ENCODE data around the gene CMSS1.
A peak's percentile ranks its signal among the peaks of the same experiment; 100 is the strongest.

The CMSS1 gene

DNA sequence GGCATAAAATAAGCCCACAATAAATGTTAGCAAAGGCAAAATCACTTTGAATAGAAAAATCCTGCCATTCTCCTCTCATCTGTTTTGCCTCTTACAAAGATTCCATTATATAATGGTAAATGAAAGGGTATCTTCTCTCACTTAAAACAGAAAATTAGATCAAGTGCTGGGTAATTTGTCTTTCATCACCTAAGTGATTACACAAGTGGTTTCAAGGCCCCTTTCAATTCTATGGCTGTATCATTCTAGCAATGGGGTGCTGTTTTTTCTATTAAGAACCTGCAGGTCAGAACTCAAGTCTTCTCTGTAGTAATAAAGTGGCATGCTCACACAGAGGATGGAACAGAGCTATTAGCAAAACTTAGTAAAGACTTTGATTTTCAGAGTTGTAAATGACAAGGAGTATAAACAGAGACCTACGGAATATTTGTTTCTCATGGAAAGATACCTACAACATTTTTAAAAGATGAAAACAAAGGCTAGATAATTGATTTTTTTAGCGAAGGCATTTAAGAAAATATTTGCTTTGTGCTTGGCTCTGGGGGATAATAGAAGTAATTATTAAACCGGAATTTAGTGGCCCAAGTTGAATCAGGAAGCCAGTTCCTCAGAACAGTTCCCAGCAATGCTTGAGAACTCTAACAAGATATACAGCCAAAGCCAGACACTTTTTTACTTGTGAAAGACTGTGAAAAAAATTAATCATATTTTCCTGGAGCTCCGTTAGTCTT, 137.4 kb downstream of the CMSS1 start:
- H3K27me3 ChIP-seq (replicated peaks in 2 of 5; ENCODE audit: control insufficient read depth in 4 of 5, insufficient read depth in 5 of 5, low read length in 4 of 5), result no peaks in the 10 kb centered on the region
- WGBS (ENCODE audit: insufficient coverage), result no CpG with 5 or more reads among the region's 4 CpGs
- no peaks in the 10 kb centered on the region for H3K36me3 ChIP-seq (ENCODE audit: control insufficient read depth in 4 of 4, insufficient read depth in 4 of 4, low read length in 3 of 4)
- CTCF ChIA-PET, result interaction anchor here (1.1 kb wide), 1 partner anchor 9 kb away, joined by 4 read pairs; no protein-coding TSS in a partner anchor
- POLR2A ChIA-PET, result no interaction called here
- no peaks in the 10 kb centered on the region for H3K9me3 ChIP-seq (ENCODE audit: control extremely low read depth in 1 of 5, control insufficient read depth in 4 of 5, insufficient read depth in 2 of 5, low read depth in 1 of 5, low read length in 4 of 5)
- no peak overlapping the region for H3K27ac ChIP-seq (ENCODE audit: insufficient read depth in 1 of 2, low read depth in 1 of 2, low read length in 2 of 2, poor library complexity in 1 of 2, severe bottlenecking in 2 of 2)
- H3K4me1 ChIP-seq (ENCODE audit: control extremely low read depth in 1 of 4, control insufficient read depth in 4 of 4, insufficient read depth in 4 of 4, low read length in 3 of 4), result peaks cover 0 to 22% (median 0%) of the 10 kb centered on the region in 4 experiments
- no peak for DNase-seq
- H3K4me3 ChIP-seq (ENCODE audit: control insufficient read depth in 1 of 7, extremely low read depth in 1 of 7, insufficient read depth in 4 of 7, low read depth in 2 of 7, low read length in 6 of 7), result no peak overlapping the region

DNA sequence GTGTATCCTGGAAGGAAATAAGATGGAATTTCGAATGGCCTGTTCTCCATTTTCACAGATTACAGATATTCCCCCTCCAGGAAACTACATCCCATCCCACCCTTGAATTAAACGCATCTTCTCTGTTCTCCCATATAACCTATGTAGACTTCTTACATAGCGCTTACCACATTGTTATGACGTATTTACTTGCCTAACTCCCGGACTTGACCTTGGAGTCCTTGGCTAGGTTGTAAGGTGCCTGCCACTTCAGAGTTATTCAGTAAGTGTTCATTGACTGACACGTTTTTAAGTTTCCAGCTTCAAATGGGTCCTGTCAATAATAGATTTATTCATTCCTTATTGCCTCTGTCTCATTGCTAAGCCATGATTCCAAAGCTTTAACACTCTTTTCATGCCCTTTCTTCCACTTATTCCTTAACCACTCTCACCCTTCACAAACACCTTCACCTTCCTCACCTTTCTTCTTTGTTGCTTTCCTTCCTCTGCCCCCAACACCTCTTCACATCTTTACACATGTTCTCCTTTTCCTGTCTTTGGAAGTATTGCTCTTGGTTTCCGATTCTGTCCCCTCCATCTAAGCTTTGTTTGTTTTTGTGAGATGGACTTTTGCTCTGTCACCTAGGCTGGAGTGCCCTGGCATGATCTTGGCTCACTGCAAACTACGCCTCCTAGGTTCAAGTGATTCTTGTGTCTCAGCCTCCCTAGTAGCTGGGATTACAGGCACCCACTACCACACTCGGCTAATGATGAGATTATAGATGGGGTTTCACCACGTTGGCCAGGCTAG, 138.3 kb downstream of the CMSS1 start:
- CTCF ChIA-PET, result interaction anchor here (1.0 to 1.2 kb wide), 3 partner anchors 10 to 113 kb away, joined by 3 to 4 read pairs (median 3); no protein-coding TSS in a partner anchor
- POLR2A ChIA-PET, result no interaction called here
- no peaks in the 10 kb centered on the region for H3K36me3 ChIP-seq (ENCODE audit: control insufficient read depth in 4 of 4, insufficient read depth in 4 of 4, low read length in 3 of 4)

DNA sequence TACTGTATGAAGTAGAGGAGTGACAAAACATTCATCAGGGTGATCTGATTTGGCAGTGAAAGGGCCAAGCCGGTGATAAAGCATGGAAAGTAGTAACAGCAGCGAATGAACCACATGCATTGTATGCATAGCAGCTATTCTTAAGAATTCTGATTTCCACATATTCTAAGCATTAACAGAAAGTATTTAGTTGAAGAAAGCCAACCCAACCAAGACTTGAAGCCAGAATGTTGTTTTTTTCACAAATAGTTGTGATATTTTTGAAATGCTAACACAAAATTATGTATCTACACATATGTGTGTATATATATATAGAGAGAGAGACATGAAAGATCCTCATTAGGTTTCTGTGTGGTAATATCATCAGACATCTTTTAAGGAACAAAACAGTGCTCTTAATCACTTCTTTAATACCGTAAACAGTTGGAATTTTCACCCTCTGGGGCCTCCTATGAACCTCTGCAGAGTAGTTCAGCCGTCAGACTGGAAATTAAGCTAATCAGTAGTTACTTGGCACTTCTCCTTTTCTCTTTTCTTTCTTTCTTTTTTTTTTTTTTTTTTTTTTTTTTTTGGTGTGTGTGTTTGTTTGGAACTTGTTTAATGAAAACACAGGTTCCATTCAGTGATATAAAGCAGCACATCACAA, 139.6 kb downstream of the CMSS1 start:
- no peak overlapping the region for H3K27ac ChIP-seq (ENCODE audit: insufficient read depth in 1 of 2, low read depth in 1 of 2, low read length in 2 of 2, poor library complexity in 1 of 2, severe bottlenecking in 2 of 2)
- CTCF ChIA-PET, result interaction anchor here (0.6 to 1.2 kb wide), 4 partner anchors 10 to 279 kb away, joined by 3 read pairs; no protein-coding TSS in a partner anchor
- H3K9me3 ChIP-seq (ENCODE audit: control extremely low read depth in 1 of 5, control insufficient read depth in 4 of 5, insufficient read depth in 2 of 5, low read depth in 1 of 5, low read length in 4 of 5), result no peaks in the 10 kb centered on the region
- H3K4me3 ChIP-seq (ENCODE audit: control insufficient read depth in 1 of 7, extremely low read depth in 1 of 7, insufficient read depth in 4 of 7, low read depth in 2 of 7, low read length in 6 of 7), result no peak overlapping the region
- peaks cover 0 to 19% (median 0%) of the 10 kb centered on the region in 4 experiments for H3K4me1 ChIP-seq (ENCODE audit: control extremely low read depth in 1 of 4, control insufficient read depth in 4 of 4, insufficient read depth in 4 of 4, low read length in 3 of 4)
- WGBS (ENCODE audit: insufficient coverage), result 67% methylated on average over 1 of the region's 4 CpGs
- H3K27me3 ChIP-seq (replicated peaks in 2 of 5; ENCODE audit: control insufficient read depth in 4 of 5, insufficient read depth in 5 of 5, low read length in 4 of 5), result no peaks in the 10 kb centered on the region
- H3K36me3 ChIP-seq (ENCODE audit: control insufficient read depth in 4 of 4, insufficient read depth in 4 of 4, low read length in 3 of 4), result no peaks in the 10 kb centered on the region
- POLR2A ChIA-PET, result no interaction called here
- DNase-seq, result peak; percentile 1 to 54 (median 46)

More for the DNA sequence above, 138.3 kb downstream of the CMSS1 start:
- WGBS (ENCODE audit: insufficient coverage), result 94% methylated on average over 8 of the region's 10 CpGs
- Histone ChIP-seq H3K27ac (ENCODE audit: insufficient read depth in 1 of 2, low read depth in 1 of 2, low read length in 2 of 2, poor library complexity in 1 of 2, severe bottlenecking in 2 of 2) (no peak overlapping the region), H3K4me3 (ENCODE audit: control insufficient read depth in 1 of 7, extremely low read depth in 1 of 7, insufficient read depth in 4 of 7, low read depth in 2 of 7, low read length in 6 of 7) (no peak overlapping the region), H3K27me3 (replicated peaks in 2 of 5; ENCODE audit: control insufficient read depth in 4 of 5, insufficient read depth in 5 of 5, low read length in 4 of 5) (no peaks in the 10 kb centered on the region), H3K4me1 (ENCODE audit: control extremely low read depth in 1 of 4, control insufficient read depth in 4 of 4, insufficient read depth in 4 of 4, low read length in 3 of 4) (peaks cover 0 to 17% (median 0%) of the 10 kb centered on the region in 4 experiments), H3K9me3 (ENCODE audit: control extremely low read depth in 1 of 5, control insufficient read depth in 4 of 5, insufficient read depth in 2 of 5, low read depth in 1 of 5, low read length in 4 of 5) (no peaks in the 10 kb centered on the region)
- DNase-seq, result no peak

DNA sequence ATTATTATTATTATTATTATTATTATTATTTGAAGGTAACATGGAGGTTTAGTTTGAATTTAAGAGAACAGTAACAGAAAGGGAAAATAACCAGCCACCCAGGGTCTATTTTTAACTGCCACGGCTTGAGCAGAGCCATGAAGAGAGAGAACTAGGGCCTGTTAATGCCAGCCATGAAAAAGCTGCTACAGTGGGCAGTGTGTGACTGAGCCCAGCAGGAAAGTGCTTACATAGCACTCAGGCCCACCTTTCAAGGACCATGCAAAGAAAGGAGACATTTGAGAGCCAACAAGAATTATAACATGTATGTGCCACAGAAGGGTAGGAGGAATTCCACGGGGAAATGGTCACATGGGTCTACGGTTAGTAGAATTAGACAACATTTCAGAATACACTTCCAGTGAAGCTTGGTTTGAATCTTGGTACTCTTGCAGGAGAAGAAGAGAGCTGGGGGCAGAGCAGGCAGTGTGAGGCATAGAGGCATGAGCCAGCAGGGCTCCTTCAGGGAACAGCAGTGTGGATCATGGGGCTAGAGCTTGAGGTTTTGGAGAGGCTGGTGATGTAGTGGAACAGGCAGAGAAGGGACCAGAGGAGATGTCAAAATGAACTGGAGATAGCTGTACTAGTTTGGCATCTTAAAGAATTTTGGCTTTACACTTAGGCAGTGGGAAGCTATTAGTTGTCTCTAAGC, 140.7 kb downstream of the CMSS1 start:
- H3K27me3 ChIP-seq (replicated peaks in 2 of 5; ENCODE audit: control insufficient read depth in 4 of 5, insufficient read depth in 5 of 5, low read length in 4 of 5), result no peaks in the 10 kb centered on the region
- 100% methylated on average over 3 of the region's 3 CpGs for WGBS (ENCODE audit: insufficient coverage)
- DNase-seq, result no peak
- H3K27ac ChIP-seq (ENCODE audit: insufficient read depth in 1 of 2, low read depth in 1 of 2, low read length in 2 of 2, poor library complexity in 1 of 2, severe bottlenecking in 2 of 2), result no peak overlapping the region
- ChIA-PET POLR2A (no interaction called here), CTCF (no interaction called here)
- no peak overlapping the region for H3K4me3 ChIP-seq (ENCODE audit: control insufficient read depth in 1 of 7, extremely low read depth in 1 of 7, insufficient read depth in 4 of 7, low read depth in 2 of 7, low read length in 6 of 7)
- H3K36me3 ChIP-seq (ENCODE audit: control insufficient read depth in 4 of 4, insufficient read depth in 4 of 4, low read length in 3 of 4), result no peaks in the 10 kb centered on the region
- H3K4me1 ChIP-seq (ENCODE audit: control extremely low read depth in 1 of 4, control insufficient read depth in 4 of 4, insufficient read depth in 4 of 4, low read length in 3 of 4), result peaks cover 0 to 19% (median 0%) of the 10 kb centered on the region in 4 experiments
- no peaks in the 10 kb centered on the region for H3K9me3 ChIP-seq (ENCODE audit: control extremely low read depth in 1 of 5, control insufficient read depth in 4 of 5, insufficient read depth in 2 of 5, low read depth in 1 of 5, low read length in 4 of 5)

DNA sequence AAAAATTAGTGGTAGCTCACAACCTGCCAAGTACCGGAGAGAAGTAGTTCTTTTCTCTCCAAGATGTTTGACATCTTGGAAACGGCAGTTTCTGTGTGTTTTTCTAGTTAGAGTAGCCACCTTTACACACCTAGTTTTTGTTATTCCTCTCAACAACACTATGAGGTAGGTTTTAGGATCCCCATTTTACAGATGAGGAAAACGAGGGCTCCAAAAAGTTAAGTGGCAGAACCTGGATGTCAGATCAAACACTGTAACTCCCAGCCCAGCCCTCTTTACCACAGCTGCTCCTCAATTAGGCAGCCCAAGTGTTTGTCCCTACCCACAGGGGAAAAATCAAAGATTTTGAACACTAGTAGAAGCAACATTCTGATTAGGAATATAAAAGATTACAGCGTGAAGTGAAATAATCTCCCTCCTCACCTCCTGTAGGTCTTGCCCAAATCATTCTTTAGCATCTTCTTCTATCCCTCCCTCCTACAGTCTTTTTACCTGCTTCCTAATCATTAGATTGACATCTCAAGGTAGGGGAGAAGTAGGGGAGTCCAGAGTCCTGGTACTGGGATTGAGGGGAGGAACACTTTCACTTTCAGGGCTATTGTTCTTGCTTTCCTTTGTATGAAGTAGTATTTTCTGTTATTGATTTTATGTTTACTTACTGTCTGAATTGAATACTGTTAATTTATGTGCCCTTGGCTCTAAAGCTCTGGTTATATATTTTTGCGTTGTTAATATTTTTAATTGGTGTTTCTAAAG, 142.6 kb downstream of the CMSS1 start:
- Histone ChIP-seq H3K36me3 (ENCODE audit: control insufficient read depth in 4 of 4, insufficient read depth in 4 of 4, low read length in 3 of 4) (no peaks in the 10 kb centered on the region), H3K4me3 (ENCODE audit: control insufficient read depth in 1 of 7, extremely low read depth in 1 of 7, insufficient read depth in 4 of 7, low read depth in 2 of 7, low read length in 6 of 7) (no peak overlapping the region), H3K27me3 (replicated peaks in 2 of 5; ENCODE audit: control insufficient read depth in 4 of 5, insufficient read depth in 5 of 5, low read length in 4 of 5) (no peaks in the 10 kb centered on the region), H3K4me1 (ENCODE audit: control extremely low read depth in 1 of 4, control insufficient read depth in 4 of 4, insufficient read depth in 4 of 4, low read length in 3 of 4) (peaks cover 0 to 11% (median 0%) of the 10 kb centered on the region in 4 experiments), H3K9me3 (ENCODE audit: control extremely low read depth in 1 of 5, control insufficient read depth in 4 of 5, insufficient read depth in 2 of 5, low read depth in 1 of 5, low read length in 4 of 5) (no peaks in the 10 kb centered on the region), H3K27ac (ENCODE audit: insufficient read depth in 1 of 2, low read depth in 1 of 2, low read length in 2 of 2, poor library complexity in 1 of 2, severe bottlenecking in 2 of 2) (no peak overlapping the region)
- no peak for DNase-seq
- WGBS (ENCODE audit: insufficient coverage), result 67% methylated on average over 3 of the region's 5 CpGs
- ChIA-PET CTCF (no interaction called here), POLR2A (no interaction called here)

DNA sequence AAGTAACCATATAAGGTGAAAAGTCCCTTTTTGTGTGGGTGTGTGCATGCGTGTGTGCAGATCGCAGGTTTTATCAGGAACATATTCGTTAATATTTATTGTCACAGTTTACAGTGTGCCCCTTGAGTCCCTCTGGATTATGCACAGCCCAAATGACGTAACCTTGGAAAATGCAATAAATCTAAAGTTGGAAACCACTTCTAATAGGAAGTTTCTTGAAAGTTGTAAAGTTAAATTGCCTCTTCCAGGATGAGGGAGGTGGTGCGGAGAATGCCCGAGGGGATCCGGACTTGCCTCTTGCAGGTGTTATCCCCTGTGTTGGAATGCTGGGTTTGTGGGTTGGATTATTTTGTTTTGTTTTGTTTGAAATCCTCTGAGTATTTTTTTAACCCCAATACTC, 143.3 kb downstream of the CMSS1 start:
- no peak overlapping the region for H3K4me3 ChIP-seq (ENCODE audit: control insufficient read depth in 1 of 7, extremely low read depth in 1 of 7, insufficient read depth in 4 of 7, low read depth in 2 of 7, low read length in 6 of 7)
- no peaks in the 10 kb centered on the region for H3K9me3 ChIP-seq (ENCODE audit: control extremely low read depth in 1 of 5, control insufficient read depth in 4 of 5, insufficient read depth in 2 of 5, low read depth in 1 of 5, low read length in 4 of 5)
- CTCF ChIA-PET, result no interaction called here
- 97% methylated on average over 3 of the region's 7 CpGs for WGBS (ENCODE audit: insufficient coverage)
- no peak for DNase-seq
- POLR2A ChIA-PET, result no interaction called here
- H3K27me3 ChIP-seq (replicated peaks in 2 of 5; ENCODE audit: control insufficient read depth in 4 of 5, insufficient read depth in 5 of 5, low read length in 4 of 5), result no peaks in the 10 kb centered on the region
- peaks cover 0 to 11% (median 0%) of the 10 kb centered on the region in 4 experiments for H3K4me1 ChIP-seq (ENCODE audit: control extremely low read depth in 1 of 4, control insufficient read depth in 4 of 4, insufficient read depth in 4 of 4, low read length in 3 of 4)
- H3K27ac ChIP-seq (ENCODE audit: insufficient read depth in 1 of 2, low read depth in 1 of 2, low read length in 2 of 2, poor library complexity in 1 of 2, severe bottlenecking in 2 of 2), result no peak overlapping the region
- no peaks in the 10 kb centered on the region for H3K36me3 ChIP-seq (ENCODE audit: control insufficient read depth in 4 of 4, insufficient read depth in 4 of 4, low read length in 3 of 4)
